Posterior cingulate gyrus (tissue), 11 donors: ENCODE results near the gene ZNF488.
A peak's percentile ranks its signal among the peaks of the same experiment; 100 is the strongest.

Experiments used
- DNase-seq, 10 donors: peaks; one replicate each; pipeline versions ENCODE4 v3.0.0 to v3.0.0-alpha.2; 2020 to 2021; ENCODE audit warnings: mixed read lengths in 3 of 10
- intact Hi-C: fragments of 100-400 bp; cut with DNase I; formaldehyde crosslinking; loops from one replicate; pipeline ENCODE4 v1.15.1; 2023

The ZNF488 gene

DNA sequence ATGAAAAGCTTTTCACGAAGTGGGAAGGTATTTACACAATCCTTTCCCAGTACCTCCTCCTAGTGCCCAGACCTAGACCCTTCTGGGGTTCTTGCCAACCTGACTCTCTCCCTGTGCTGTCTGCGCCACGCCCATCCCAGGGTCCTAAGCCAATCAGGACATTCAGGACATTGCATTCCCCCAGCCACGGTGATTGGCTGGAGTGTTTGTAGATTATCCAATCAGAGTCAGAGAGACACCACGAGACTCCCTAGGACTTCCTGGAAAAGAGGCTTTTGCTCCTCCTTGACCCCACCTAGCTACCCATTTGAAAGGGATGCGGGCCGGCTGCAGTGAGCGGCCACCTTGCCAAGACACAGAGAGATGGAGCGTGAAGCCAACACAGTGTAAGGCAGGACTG, 65.4 kb downstream of the ZNF488 start:
- intact Hi-C loops = no loop called here
- DNase-seq = peak in 1 of 10 donors; percentile 30

DNA sequence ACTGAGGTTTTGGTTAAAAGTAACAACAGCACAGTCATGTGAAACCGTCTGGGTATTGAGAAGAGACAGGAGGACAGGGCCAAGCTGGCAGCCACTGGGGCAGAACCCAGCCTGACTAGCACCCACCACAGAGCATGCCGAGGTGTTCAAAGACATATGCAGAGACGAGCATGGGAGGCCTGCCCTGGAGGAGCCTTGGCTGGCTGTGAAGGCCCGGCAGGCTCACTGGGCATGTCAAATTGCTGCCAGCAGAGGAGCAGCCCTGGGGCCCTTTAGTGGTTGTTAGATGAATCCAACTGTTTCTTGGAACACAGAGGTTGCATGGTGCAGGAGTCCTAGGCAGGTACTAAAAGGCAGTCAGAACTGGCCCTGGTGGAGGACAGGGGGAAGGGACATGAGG, 66.8 kb downstream of the ZNF488 start:
- intact Hi-C loops = no loop called here
- DNase-seq = peak in 2 of 10 donors; percentile 10 to 50

DNA sequence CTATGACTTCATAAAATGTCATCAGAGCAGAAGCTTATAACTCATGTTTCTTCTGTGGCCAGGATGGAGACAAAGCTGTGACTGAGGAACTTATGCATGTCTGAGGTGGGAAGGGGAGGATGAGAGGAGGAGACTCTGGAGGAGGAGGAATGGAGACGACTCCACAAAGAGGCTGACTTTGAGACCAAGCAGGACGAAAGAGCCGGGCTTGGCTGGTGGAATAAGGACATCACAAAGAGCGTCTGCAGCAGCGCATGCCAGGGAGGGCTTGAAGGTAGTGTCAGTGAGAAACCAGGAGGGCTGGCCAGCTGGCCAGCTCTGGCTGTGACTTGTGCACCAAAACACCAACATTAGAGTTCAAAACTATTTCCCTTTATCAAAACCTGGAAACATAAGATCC, 68.0 kb downstream of the ZNF488 start:
- intact Hi-C loops = no loop called here
- peak in 1 of 10 donors; percentile 48 for DNase-seq
